Sigmoid colon (tissue), 4 donors: ENCODE measurements around the gene TRAF3IP3.

Source experiments
- CTCF ChIP-seq, 4 experiments: fragments of 450-650 bp in 3 of 4; fragments of 200-600 bp in 1 of 4; IDR thresholded peaks; one replicate each; pipeline ENCODE4 v1.5.1; 2016 to 2019; ENCODE audit warnings: antibody characterized with exemption in 4 of 4, mild to moderate bottlenecking in 3 of 4, moderate library complexity in 2 of 4
- EP300 ChIP-seq, 4 donors: sonication (generic); formaldehyde crosslinking; IDR thresholded peaks; one replicate each; pipeline ENCODE4 v1.6.1; 2017; ENCODE audit warnings: antibody characterized with exemption in 4 of 4
- POLR2A ChIP-seq, 2 donors: fragments of 450-650 bp; IDR thresholded peaks; one replicate each; pipeline ENCODE4 v1.6.1; 2016; ENCODE audit warnings: antibody characterized with exemption in 2 of 2, mild to moderate bottlenecking in 2 of 2, moderate library complexity in 2 of 2
- POLR2AphosphoS5 ChIP-seq, 4 donors: sonication (generic); formaldehyde crosslinking; IDR thresholded peaks; one replicate each; pipeline ENCODE4 v1.6.1; 2017; ENCODE audit warnings: antibody characterized with exemption in 4 of 4

DNA sequence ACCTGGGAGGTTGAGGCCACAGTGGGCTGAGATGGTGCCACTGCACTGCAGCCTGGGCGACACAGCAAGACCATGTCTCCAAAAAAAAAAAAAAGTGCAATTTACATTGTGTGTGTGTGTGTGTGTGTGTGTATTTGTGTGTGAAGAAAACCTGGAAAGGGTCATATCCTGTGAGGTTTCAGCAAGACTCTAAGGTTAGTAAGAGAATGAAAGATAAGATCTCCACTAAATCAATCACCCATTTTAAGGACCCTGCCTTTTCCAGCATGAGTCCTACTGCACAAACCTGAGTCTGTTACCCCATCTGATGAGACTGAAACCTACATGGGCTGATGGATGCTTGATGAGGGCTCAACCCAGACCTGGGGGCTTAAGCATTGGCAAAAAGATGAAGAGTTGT lies 33.4 kb downstream of the TRAF3IP3 start:
- TF ChIP-seq POLR2A (IDR thresholded peaks at IDR 0.05) (no peak), CTCF (IDR thresholded peaks at IDR 0.05) (no peak), POLR2AphosphoS5 (IDR thresholded peaks at IDR 0.05) (no peak), EP300 (IDR thresholded peaks at IDR 0.05) (no peak)
